ENCODE data around the gene C1orf141.
"Not testable (repeated sequence)": the region's sequence is repeated elsewhere in the genome, so short reads cannot be mapped to it uniquely, and the experiment has no call there.

The C1orf141 gene

DNA sequence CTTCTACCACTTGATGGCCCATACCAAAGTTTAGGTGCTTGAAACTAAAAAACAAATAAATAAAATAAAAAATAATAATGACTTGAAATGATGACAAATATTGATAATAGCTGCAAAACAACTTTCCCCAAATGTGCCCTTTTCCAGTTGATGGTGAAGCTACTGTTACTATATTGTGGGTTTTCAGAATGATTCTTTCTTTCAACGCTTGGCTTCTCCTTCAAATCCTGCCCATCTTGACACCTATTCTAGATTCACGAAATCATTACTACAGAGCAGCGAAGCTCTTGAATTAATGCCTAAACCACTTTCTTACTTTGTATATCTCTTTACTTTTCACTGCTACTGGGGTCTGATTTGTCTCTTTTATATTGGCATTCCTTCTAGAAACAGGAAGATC is 9.2 kb upstream of the C1orf141 start:
- DNase-seq (ENCODE audit: extremely low read depth in 1 of 2, low read depth in 1 of 2) = no peak

DNA sequence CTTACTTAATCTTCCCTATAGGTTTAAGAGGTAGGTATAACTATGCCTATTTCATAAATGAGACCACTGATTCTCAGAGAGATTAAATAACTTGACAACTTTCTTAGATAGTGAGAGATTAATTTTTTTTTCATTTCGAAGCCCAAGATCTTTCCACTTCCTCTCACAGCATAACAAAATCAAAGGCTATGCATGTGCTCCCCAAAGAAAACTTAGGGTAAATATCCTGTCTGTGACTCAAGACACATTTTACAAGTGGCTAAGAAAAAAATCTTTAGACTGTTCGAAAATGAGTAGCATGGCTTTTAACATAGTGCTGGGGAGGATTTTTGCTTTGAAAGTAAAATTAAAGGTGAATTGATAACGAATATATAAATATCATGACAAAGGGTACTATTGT is 8.2 kb upstream of the C1orf141 start:
- DNase-seq (ENCODE audit: extremely low read depth in 1 of 2, low read depth in 1 of 2) = no peak

DNA sequence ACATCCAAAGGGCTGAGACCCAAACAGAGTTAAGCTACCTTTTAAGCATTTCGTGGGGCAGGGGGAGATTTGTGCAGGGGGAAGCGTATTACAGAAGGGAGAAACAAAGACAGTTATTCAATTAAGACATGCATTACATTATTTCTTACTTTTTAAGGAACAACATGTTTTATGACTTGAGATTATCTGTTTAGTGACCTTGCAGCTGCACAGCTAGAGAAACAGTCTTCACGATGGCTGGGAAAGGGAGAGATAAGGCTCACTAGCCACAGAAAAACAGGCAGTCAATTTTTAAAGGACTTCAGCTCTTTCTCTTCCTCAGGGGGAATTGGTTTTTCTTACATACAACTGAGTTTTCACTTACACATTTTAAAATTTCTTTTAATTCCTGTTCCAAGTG is 7.1 kb upstream of the C1orf141 start:
- not testable (repeated sequence) for DNase-seq (ENCODE audit: extremely low read depth in 1 of 2, low read depth in 1 of 2)

DNA sequence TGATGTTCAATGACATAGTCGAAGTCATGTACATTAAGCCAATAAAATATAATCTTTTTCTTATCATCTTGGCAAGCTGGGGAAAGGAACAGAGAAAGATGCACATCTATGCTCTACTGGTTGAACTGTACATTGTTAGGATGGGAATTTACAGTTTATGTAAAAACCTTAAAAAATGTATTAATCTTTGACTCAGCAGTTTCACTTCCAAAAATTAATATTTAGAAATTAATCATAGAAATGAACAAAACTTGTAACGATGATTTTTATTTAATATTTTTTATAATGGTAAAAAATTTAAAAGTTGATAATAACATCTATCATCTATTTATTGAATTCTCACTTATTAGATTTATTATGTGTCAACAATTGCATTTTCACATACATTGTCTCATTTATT is 5.7 kb upstream of the C1orf141 start:
- no peak for DNase-seq (ENCODE audit: extremely low read depth in 1 of 2, low read depth in 1 of 2)

DNA sequence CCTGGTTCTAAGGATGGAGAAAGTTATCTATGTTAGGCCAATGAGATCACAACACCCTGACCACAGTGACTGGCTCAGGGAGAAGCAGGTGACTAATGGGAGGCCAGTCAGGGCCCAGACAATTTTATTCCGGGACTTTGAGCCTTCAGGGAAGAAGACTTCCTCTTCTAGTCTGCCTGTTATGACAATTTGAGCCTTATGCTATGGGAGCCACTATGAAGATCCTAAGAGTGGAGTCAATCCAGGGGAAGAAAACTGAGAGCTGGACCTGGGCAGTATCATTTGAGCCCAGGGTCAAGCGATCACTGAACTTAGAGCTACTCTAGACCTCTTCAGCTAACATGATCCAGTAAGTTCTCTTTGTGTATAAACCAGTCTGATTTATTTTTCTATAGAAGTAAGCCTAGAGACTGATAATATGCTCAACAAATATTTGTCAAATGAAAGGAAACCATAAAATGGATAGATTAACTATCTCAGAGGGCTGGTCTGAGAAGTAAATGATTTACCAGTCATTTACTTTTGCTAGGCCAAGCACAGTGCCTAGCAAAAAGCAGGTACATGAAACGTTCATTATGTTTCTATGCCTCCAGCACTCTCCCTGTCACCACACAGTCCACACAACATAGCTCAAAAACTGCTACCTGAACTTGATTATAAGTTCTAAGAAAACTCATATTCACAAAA is 4.2 kb upstream of the C1orf141 start:
- no peak for DNase-seq (ENCODE audit: extremely low read depth in 1 of 2, low read depth in 1 of 2)

DNA sequence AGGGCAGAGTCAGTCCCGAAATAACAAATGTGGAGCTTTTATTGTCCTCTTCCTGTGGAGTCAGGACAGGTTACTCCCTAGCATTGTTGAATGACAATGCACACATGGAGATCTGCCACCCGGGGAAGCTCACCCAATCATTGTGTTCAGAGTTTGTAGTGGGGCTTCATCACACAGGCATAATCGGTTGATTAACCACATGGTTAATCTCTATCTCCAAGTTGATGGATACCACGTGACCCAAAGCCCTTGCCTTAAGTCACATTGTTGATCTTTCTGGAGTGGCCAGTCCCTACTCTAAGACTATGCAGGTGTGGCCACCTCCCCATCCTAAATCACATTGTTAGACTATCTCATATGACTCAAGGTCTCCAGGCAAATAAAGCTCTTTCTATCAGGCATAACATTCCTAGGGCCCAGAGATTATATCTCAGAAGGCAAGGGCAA is 2.6 kb upstream of the C1orf141 start:
- DNase-seq (ENCODE audit: extremely low read depth in 1 of 2, low read depth in 1 of 2) = no peak

DNA sequence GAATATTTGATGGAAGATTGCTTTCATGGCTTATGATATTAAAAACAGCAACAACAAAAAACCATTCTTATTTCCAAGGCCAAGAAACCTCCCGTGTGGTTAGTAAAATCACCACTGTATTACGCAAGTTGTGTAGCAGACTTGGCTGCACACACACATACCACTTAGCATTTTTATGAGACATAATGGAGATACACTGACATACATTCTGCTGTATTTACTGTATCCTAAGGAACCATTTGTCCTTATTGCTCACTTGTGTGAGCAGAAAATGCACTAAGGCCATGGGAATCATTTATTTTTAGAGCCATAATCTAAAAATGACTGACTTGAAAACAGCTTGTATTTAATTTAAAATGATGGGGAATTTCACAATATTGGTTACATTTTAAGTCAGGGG is 584 bp upstream of the C1orf141 start:
- DNase-seq (ENCODE audit: extremely low read depth in 1 of 2, low read depth in 1 of 2) = no peak

DNA sequence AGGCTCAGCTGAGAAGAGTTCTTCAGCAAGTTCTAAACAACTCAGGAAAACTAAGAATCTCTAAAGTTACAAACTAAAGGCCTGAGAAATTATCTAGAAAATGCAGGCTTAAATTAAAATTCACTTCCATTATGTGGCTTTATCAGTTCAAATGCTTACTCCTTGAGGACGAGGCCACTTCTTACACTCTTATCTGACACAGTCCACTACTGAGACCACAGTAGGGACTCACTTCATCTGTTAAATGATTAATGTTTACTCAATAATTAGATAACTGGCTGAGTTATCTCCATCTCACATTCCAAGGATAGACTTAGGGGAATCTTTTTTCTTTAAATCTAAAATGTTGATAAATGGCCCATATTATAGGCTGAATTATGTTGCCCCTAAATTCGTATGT is 1.6 kb downstream of the C1orf141 start:
- no peak for DNase-seq (ENCODE audit: extremely low read depth in 1 of 2, low read depth in 1 of 2)

DNA sequence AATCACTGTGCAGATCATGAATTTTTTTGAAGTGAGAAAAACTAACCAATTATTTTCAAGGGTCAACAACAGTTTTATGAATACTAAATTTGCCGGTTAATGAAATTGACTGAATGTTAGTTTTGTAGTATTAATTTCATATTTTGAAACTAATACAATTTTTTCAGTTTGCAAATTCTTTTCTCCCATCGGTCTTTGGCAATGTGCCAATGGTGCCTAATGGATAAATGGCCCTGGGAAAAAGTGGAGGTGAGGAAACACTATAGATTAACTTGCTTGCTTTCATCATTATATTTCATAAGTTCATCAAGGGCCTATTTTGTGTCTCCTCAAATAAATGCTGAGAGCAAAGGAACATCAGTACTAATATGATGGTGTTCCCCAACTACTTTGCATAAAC is 4.1 kb downstream of the C1orf141 start:
- DNase-seq (ENCODE audit: extremely low read depth in 1 of 2, low read depth in 1 of 2) = no peak

DNA sequence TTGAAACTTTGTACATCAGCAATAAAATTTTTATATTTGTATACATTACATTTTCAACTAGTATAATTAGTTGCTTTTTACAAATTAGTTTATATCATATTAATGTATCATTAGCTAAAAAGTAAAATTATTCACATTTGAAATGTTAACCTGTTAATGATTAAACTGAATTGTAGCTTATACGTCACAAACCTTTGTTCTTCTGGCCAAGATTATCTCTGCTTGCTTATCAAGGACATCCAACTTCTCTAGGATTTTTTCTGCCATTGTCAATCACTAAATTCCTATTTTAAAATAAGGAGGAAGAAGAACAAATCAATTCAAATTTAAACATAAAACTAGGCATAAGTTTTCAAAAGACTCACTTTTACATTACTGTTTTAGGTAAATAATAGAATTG is 7.8 kb downstream of the C1orf141 start:
- DNase-seq (ENCODE audit: extremely low read depth in 1 of 2, low read depth in 1 of 2) = no peak

DNA sequence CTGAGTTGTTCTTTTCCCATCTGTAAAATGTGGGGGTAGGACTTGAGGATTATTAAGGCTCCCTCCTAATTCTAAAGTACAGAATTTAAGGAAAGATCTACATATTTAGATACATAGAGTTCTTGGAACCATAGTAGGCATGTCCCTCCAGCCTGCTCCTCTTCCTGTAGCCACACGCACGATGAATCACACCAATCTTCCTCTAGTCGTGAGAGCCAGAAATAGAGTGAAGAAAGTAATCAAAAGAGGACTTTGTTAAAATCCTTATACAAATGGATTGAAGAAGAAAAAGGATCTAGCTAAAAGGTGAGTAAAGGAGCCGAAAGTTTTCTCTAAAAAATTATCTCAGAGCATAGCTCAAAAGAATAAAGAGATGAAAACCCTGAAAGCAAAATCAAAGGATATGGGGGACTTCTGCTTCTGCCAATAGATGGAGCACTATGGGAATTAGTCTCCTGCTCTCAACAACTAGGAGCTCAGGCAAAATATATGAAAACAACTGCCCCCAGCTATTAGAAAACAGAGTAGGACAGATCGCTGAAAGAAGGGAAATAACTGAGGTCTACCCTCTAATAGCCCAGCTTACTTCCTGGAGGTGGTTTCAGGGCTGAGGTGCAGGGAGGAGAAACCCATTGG is 8.5 kb downstream of the C1orf141 start:
- DNase-seq (ENCODE audit: extremely low read depth in 1 of 2, low read depth in 1 of 2) = no peak

DNA sequence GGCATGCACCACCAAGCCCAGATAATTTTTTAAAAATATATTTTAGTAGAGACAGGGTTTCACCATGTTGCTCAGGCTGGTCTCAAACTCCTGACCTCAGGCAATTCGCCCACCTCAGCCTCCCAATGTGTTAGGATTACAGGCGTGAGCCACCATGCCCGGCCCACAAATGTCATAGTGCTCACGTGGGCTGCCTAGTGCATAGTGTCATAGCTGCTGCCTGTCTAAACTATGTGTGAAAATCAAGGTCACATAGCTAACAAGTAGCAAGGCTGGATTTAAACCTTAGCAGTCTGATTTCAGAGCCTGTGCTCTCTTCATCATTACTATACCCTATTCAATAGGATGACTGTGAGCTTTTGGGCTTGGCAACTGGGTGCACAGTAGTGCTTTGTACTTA is 10.3 kb downstream of the C1orf141 start:
- no peak for DNase-seq (ENCODE audit: extremely low read depth in 1 of 2, low read depth in 1 of 2)

DNA sequence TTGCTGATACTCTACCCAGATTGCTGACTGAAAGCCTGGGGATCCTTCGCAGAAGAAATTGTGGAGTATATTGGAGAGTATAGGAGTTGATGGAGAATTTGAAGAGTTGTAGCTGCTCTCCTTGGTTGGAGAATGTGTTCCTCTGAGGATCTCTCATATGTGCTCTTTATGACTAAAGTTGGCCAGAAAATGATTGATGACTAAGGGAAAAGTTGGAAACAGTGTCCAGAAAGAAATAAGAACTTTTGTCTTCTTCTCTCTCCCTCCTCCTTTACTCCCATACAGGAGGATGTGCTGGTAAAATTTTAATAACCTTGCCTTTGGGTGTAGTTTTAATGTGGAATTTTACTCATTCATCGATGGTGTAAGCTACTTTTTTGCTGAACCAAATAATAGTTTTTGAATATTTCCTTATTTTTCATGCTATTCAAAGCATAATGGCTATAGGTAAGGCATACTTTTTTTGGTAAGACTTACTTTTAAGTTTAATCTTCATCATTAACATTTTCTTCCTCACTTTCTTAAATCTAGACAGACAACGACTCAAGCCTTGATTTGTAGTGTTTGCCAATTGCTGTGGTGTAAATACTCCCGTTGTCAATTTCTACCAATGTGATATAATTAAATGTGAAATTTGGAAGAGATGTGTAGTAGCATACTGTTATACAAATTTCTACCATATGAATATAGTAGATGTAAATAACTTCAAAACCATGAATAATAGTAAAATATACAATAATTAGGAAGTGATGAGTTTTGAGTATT is 13.7 kb downstream of the C1orf141 start:
- DNase-seq (ENCODE audit: extremely low read depth in 1 of 2, low read depth in 1 of 2) = no peak

DNA sequence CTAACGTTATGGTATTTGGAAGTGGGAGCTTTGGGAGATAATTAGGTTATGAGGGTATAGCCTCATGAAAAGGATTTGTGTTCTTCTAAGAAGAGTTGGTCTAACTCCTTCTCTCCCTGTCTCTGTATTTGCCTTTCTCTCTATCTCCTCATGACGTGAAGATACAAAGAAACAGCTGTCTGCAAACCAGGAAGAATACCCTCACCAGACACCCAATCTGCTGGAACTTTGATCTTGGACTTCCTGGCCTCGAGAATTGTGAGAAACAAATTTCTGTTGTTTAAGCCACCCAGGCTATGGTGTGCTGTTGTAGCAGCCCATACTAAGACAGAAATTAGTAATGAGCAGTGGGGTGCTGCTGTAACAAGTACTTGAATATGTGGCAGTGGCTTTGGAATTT is 16.1 kb downstream of the C1orf141 start:
- DNase-seq (ENCODE audit: extremely low read depth in 1 of 2, low read depth in 1 of 2) = no peak

DNA sequence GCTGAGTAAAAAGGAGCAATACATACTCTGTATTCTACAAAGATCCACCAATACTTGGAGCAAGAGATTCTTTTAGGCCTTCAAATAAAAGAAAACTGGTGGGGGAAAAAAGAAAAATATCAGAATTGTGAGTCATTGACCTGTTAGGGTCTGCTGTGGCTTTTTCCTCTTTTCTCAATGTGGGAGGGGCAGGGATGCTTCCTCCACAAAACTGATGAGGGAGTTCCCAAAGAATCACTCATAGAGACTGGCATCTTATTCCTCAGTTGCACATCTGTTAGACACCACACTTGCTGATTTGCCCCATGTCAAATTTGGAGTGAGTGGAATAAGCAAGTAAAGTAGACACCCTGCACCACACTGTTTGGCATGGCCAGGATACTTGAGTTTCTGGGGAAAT is 16.6 kb downstream of the C1orf141 start:
- DNase-seq (ENCODE audit: extremely low read depth in 1 of 2, low read depth in 1 of 2) = no peak

DNA sequence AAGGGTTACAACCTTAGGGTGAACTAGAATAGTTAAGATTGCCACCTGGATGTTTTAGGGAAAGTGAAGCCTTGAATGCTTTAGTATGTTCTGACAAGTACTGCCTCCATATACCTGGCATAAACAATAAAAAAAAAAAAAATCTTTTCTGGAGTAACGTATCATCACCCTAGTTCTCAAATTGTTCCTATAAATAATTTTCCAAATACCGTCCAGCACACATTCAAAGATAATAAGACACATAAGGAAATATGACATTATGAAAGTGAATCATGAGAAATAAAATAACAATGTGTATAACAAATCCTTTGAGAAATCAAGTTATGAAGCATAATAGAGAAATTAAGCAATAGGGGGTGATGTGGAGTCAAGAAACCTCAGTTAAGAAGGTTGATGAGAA is 20.6 kb downstream of the C1orf141 start:
- DNase-seq (ENCODE audit: extremely low read depth in 1 of 2, low read depth in 1 of 2) = no peak

DNA sequence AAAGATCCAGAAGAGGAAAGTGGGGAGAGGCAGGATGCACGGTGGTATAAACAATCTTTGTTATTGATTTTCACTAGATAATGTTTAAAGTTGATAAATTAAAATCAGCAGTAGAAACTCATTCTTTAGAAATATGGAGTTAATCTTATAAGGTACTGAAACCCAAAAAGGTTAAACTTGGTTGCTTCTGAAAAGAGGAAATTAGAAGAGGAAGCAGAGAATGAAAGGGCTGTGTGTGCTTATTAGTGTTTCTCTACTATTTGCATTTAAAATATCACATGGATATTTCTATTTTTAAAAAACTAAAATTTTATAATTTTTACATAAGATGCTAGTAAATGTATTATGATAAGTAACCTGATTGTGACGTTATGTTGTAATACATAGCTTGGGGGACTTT is 24.4 kb downstream of the C1orf141 start:
- DNase-seq (ENCODE audit: extremely low read depth in 1 of 2, low read depth in 1 of 2) = no peak

DNA sequence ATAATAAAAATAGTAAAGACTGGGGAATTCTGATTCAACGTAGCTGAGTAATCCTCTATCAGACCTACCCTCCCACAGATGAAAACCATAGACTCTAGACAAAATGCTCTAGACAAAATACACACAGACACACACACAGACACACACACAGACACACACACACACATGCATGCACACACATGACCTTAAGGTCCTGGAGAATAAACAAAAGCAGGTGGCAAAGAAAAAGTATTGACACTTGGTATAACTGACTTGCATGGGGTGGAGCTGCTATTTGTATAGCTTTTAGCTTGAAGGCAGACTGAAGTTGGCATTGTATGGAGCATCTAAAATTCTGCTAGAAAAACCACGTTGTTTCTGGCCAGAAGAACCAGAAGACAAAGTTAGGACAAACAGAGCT is 29.3 kb downstream of the C1orf141 start:
- DNase-seq (ENCODE audit: extremely low read depth in 1 of 2, low read depth in 1 of 2) = no peak

DNA sequence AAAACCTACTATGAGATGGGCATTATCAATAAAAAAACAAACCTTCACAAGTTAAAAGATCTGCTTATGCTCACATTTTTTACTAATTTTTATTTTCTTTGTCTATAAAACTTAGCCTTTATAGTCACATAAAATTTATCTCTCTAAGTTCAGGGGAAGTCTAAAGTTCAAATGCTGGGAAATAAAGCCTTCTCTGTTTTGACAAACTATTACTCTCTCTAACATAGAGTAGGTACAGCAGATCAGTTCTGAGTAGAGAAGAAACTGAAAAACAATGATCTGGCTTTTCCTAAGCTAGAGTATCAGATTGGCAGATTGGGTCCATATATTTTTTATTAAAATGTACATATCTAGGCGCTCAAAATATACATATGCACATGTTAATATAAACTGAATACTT is 31.2 kb downstream of the C1orf141 start:
- DNase-seq (ENCODE audit: extremely low read depth in 1 of 2, low read depth in 1 of 2) = no peak

DNA sequence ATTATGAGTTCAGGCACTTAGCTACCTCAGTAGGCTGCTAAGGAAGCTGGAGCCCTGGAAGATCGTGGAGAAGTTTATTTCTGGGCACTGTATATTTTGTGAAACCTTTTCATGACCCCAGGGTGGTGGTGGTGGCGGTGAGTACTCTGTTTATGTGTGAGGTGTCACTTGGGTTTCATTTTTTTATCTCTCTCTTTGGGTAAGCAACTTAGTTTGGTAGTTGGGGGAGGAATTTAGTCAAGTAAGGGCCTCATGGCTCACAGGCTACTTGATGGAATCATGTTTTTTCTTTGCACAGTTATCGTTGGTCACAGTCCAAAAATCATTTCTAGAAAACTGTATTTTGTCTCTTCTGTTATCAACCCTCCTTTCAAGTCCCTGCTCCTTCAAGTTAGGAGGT is 33.9 kb downstream of the C1orf141 start:
- DNase-seq (ENCODE audit: extremely low read depth in 1 of 2, low read depth in 1 of 2) = no peak

DNA sequence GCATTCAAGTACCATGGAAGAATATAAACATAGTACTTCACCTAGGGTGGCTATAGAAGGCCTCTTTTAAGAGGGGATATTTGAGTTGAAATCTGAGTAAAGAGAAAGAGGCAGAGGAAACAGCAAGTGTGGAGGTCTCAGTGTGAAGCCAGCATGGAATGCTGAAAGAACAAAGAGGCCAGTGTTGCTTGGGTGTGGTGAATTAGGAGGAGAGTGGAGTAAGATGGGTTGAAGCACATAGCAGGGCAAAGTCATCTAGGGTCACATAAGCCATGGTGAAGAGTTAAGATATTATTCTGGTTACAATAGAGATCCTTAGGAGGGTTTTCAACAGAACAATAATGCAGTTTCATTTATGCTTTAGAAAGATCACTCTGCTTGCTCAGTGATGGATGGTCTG is 37.5 kb downstream of the C1orf141 start:
- no peak for DNase-seq (ENCODE audit: extremely low read depth in 1 of 2, low read depth in 1 of 2)

DNA sequence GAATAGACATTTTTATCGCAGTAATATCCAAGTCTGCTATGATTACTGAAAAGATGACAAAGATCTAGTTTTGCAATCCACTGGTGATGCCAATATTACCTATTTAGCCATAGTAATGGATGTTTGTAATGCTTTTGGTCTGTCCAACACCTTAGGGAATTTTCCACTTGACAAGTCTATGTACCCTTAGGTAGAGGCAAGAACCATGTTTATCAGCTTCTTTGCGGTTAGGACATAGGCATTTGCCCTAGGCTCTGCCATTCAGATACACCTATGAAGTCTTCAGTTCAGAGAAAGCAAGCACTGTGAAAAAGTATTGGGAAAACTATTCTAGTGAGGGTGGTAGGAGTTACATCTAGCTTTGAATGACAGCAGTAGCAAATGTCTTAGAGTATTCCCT is 40.6 kb downstream of the C1orf141 start:
- DNase-seq (ENCODE audit: extremely low read depth in 1 of 2, low read depth in 1 of 2) = no peak

Measured in stimulated activated CD8-positive, alpha-beta memory T cell treated with anti-CD3 and anti-CD28 coated beads, Interleukin-7, amount 100 ng/mL, for 48 hours (primary cell).